Stimulated activated CD4-positive, alpha-beta T cell treated with anti-CD3 and anti-CD28 coated beads, TNF-alpha, amount 100 ng/mL, for 4 hours (primary cell): Measurements from ENCODE around the gene ZNF593.
A peak's percentile ranks its signal among the peaks of the same experiment; 100 is the strongest.

Experiments
- DNase-seq, 3 experiments: peaks; one replicate each; pipeline ENCODE4 v3.0.0-alpha.2; 2020; ENCODE audit warnings: low read depth in 3 of 3

Gene ZNF593

GRCh38 chr1:26169669-26170471, at the start of gene ZNF593:
TSS of gene ZNF593 (plus strand) at chr1:26169908. CDS start at chr1:26169984, 76 bp downstream.
- DNase-seq: peak; percentile 78 to 81 (median 79)

- no peak for DNase-seq
These were observed 47.6 kb upstream of the ZNF593 start for GRCh38 chr1:26121854-26122773.

- no peak for DNase-seq
These were observed 46.4 kb upstream of the ZNF593 start for GRCh38 chr1:26122988-26123973.

- DNase-seq: no peak
These were observed 45.0 kb upstream of the ZNF593 start for GRCh38 chr1:26124418-26125331.

- DNase-seq: no peak
These were observed 44.3 kb upstream of the ZNF593 start for GRCh38 chr1:26125382-26125781.

GRCh38 chr1:26125946-26126320, 43.8 kb upstream of the ZNF593 start:
- DNase-seq: no peak

- DNase-seq: peak in 1 of 3 experiments; percentile 25
These were observed 43.2 kb upstream of the ZNF593 start for GRCh38 chr1:26126321-26127084.

- no peak for DNase-seq
These were observed 42.2 kb upstream of the ZNF593 start for GRCh38 chr1:26127235-26128163.

- DNase-seq: no peak
These were observed 39.9 kb upstream of the ZNF593 start for GRCh38 chr1:26129778-26130177.

GRCh38 chr1:26130695-26131094, 39.0 kb upstream of the ZNF593 start:
- DNase-seq: no peak

- no peak for DNase-seq
These were observed 37.4 kb upstream of the ZNF593 start for GRCh38 chr1:26132128-26132833.

- no peak for DNase-seq
These were observed 36.9 kb upstream of the ZNF593 start for GRCh38 chr1:26132834-26133167.

- no peak for DNase-seq
These were observed 35.2 kb upstream of the ZNF593 start for GRCh38 chr1:26134466-26134865.

- DNase-seq: no peak
These were observed 30.6 kb upstream of the ZNF593 start for GRCh38 chr1:26138974-26139558.

GRCh38 chr1:26142159-26142558, 27.5 kb upstream of the ZNF593 start:
- DNase-seq: no peak

- DNase-seq: peak; percentile 41 to 58 (median 49)
These were observed 24.4 kb upstream of the ZNF593 start for GRCh38 chr1:26145041-26145959.

GRCh38 chr1:26145960-26146294, 23.8 kb upstream of the ZNF593 start:
- no peak for DNase-seq
